Keratinocyte (primary cell): ENCODE results near the gene TMEM125.

Experiments used
- CTCF ChIP-seq, 3 experiments: IDR thresholded peaks in 1 of 3; conservative IDR thresholded peaks in 1 of 3; optimal IDR thresholded peaks in 1 of 3; 2 replicates in 2 of 3; 3 replicates in 1 of 3; pipeline versions ENCODE3 to v1.5.1; 2011; ENCODE audit warnings: low read length in 3 of 3, mild to moderate bottlenecking in 3 of 3, moderate library complexity in 2 of 3, control low read depth in 1 of 3, inconsistent platforms in 1 of 3; ENCODE audit not compliant: insufficient read depth in 2 of 3; ENCODE audit errors: extremely low read depth in 1 of 3
- EZH2 ChIP-seq: IDR thresholded peaks from one replicate; pipeline ENCODE4 v1.6.1; 2012; ENCODE audit warnings: inconsistent platforms, mild to moderate bottlenecking, low read length, moderate library complexity

DNA sequence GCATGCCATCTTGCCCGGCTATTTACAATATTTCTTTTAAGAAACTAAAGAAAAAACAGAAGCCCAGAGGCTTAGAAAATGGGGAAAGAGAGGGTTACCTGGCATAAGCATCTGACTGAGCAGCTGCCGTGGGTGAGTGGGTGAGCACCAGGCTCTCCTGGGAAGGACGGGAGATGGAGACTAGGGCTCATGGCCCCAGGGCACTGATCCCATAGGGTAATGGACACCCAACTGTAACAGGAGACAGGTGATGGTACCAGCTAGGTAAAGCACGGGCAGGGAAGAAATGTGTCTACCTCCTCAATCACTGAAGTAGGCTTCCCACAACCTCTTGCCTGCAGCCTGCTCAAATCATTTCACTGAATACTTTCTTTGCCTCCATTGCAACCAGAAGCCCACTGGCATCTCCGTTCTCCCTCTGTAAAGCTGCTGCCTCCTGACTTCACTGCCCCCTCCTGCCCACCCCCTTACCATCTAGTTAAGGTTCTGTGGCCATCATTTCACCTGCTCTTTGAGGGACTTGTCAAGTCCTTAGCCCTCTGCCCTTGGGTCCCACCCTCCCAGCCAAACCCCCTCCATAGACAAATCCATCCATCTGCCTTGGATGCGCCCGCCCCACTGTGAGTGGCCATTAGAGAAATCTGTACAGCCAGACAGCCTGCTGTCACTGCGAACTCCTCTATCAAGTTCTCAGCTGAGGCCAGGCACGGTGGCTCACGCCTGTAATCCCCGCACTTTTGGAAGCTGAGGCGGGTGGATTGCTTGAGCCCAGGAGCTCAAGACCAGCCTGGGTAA is 6.2 kb downstream of the TMEM125 start:
- TF ChIP-seq CTCF (optimal IDR thresholded peaks at IDR 0.05 in 1 of 3, IDR thresholded peaks at IDR 0.05 in 1 of 3, conservative IDR thresholded peaks at IDR 0.05 in 1 of 3; ENCODE audit: extremely low read depth in 1 of 3, insufficient read depth in 2 of 3, low read length in 3 of 3) (no peak), EZH2 (no peak)
